ENCODE data around the gene HNRNPH2. TPM values are rescaled to one million over a fixed set of nuclear protein-coding genes. Genes with fewer than 3 reads are reported as not detected.

The HNRNPH2 gene
- total RNA-seq, 1 experiment from 2014 or later, result 48.8 TPM

GRCh38 chrX:101417190-101417589, 9.2 kb downstream of the HNRNPH2 start:
- DNase-seq (ENCODE audit: low spot score), result no peak
- ChIA-PET CTCF (no interaction called here), POLR2A (ENCODE audit: low non-redundant PET) (no interaction called here)
- TF ChIP-seq EZH2 (IDR thresholded peaks at IDR 0.05; ENCODE audit: borderline replicate concordance, low read depth, low read length, poor library complexity, severe bottlenecking), result no peak
- TF ChIP-seq, protein P1, sequence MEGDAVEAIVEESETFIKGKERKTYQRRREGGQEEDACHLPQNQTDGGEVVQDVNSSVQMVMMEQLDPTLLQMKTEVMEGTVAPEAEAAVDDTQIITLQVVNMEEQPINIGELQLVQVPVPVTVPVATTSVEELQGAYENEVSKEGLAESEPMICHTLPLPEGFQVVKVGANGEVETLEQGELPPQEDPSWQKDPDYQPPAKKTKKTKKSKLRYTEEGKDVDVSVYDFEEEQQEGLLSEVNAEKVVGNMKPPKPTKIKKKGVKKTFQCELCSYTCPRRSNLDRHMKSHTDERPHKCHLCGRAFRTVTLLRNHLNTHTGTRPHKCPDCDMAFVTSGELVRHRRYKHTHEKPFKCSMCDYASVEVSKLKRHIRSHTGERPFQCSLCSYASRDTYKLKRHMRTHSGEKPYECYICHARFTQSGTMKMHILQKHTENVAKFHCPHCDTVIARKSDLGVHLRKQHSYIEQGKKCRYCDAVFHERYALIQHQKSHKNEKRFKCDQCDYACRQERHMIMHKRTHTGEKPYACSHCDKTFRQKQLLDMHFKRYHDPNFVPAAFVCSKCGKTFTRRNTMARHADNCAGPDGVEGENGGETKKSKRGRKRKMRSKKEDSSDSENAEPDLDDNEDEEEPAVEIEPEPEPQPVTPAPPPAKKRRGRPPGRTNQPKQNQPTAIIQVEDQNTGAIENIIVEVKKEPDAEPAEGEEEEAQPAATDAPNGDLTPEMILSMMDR (conservative IDR thresholded peaks at IDR 0.05; ENCODE audit: low read depth, low read length), result no peak
- Histone ChIP-seq H3K36me3 (ENCODE audit: insufficient read depth, low read length, poor library complexity, severe bottlenecking) (peaks cover 9% of the 10 kb centered on the region), H3K4me3 (ENCODE audit: low read depth, low read length, poor library complexity, severe bottlenecking) (no peak overlapping the region), H3K4me1 (ENCODE audit: insufficient read depth, low read length, poor library complexity, severe bottlenecking) (no peaks in the 10 kb centered on the region), H3K27ac (ENCODE audit: low read depth, low read length, poor library complexity, severe bottlenecking) (peak overlapping the region; percentile 90), H3K9me3 (ENCODE audit: low read depth, low read length, poor library complexity, severe bottlenecking) (no peaks in the 10 kb centered on the region), H3K27me3 (replicated peaks; ENCODE audit: insufficient read depth, low read depth, low read length, poor library complexity) (no peaks in the 10 kb centered on the region)
- intact Hi-C loops (cut with micrococcal nuclease; ENCODE audit: unreplicated experiment), result loop anchor here (5.0 to 10.0 kb wide), 2 partner anchors 138 to 180 kb away; partner anchors contain the start of gene ARMCX1
- BruUV-seq (replicated peaks), result no TSS peak

DNA sequence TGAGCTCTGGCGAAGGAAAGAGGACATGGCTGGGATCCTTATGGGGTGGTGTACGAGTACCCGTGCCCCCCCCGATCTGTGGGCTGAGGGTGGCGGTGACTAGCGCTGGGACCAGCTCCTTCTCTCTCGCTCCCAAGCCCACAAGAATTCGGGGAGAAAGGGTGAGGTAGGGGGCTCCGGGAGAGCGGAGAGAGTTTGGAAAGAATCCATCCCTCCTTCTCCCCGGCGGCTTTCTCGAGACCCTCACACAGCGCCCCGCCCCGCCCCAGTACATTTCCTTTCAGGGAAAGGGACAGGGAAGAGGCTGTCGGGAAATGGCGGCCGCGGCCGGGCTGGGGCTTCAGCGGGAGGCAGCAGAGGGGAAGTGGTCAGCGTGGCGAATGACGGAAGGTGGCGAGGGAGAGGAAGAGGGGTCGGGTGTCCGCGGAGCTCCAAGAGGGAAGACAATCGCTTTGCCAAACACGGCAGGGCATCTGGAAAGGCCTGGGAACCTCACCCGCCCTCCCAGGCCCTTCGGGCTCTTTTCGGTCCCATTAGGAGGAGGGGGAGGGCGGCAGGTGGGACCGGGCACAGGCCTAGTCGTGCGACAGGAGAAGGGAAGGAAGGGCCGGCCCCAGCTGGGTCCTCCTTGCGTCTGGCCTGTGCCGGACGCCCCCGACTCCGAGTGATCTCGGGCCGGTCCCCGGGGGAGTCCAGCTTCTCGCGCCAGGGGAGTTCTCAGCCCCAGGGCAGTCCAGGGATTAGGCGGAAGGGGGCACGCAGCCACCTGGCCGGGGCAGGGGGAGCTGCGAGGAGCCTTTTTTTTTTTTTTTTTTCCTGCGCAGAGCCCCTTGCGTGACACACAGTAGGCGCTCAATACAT, 10.2 kb downstream of the HNRNPH2 start:
- CTCF ChIA-PET, result interaction anchor here (0.7 kb wide), 2 partner anchors 9 to 581 kb away, joined by 3 to 9 read pairs; no protein-coding TSS in a partner anchor
- peak overlapping the region; percentile 90 for H3K27ac ChIP-seq (ENCODE audit: low read depth, low read length, poor library complexity, severe bottlenecking)

GRCh38 chrX:101419489-101419888, 11.5 kb downstream of the HNRNPH2 start:
- Histone ChIP-seq H3K36me3 (ENCODE audit: insufficient read depth, low read length, poor library complexity, severe bottlenecking) (no peaks in the 10 kb centered on the region), H3K9me3 (ENCODE audit: low read depth, low read length, poor library complexity, severe bottlenecking) (no peaks in the 10 kb centered on the region), H3K27ac (ENCODE audit: low read depth, low read length, poor library complexity, severe bottlenecking) (no peak overlapping the region), H3K27me3 (replicated peaks; ENCODE audit: insufficient read depth, low read depth, low read length, poor library complexity) (no peaks in the 10 kb centered on the region), H3K4me3 (ENCODE audit: low read depth, low read length, poor library complexity, severe bottlenecking) (no peak overlapping the region), H3K4me1 (ENCODE audit: insufficient read depth, low read length, poor library complexity, severe bottlenecking) (no peaks in the 10 kb centered on the region)
- BruUV-seq (replicated peaks), result no TSS peak
- TF ChIP-seq, protein P1 (conservative IDR thresholded peaks at IDR 0.05; ENCODE audit: low read depth, low read length), result no peak
- no peak for TF ChIP-seq EZH2 (IDR thresholded peaks at IDR 0.05; ENCODE audit: borderline replicate concordance, low read depth, low read length, poor library complexity, severe bottlenecking)
- DNase-seq (ENCODE audit: low spot score), result no peak
- CTCF ChIA-PET, result no interaction called here
- POLR2A ChIA-PET (ENCODE audit: low non-redundant PET), result no interaction called here
- intact Hi-C loops (cut with micrococcal nuclease; ENCODE audit: unreplicated experiment), result loop anchor here (5.0 to 10.0 kb wide), 2 partner anchors 135 to 178 kb away; partner anchors contain the start of gene ARMCX1

More for the DNA sequence above, 10.2 kb downstream of the HNRNPH2 start:
- Histone ChIP-seq H3K36me3 (ENCODE audit: insufficient read depth, low read length, poor library complexity, severe bottlenecking) (peaks cover under 1% of the 10 kb centered on the region), H3K4me3 (ENCODE audit: low read depth, low read length, poor library complexity, severe bottlenecking) (peak overlapping the region; percentile 65), H3K27me3 (replicated peaks; ENCODE audit: insufficient read depth, low read depth, low read length, poor library complexity) (no peaks in the 10 kb centered on the region), H3K4me1 (ENCODE audit: insufficient read depth, low read length, poor library complexity, severe bottlenecking) (no peaks in the 10 kb centered on the region), H3K9me3 (ENCODE audit: low read depth, low read length, poor library complexity, severe bottlenecking) (no peaks in the 10 kb centered on the region)
- TF ChIP-seq, protein P1 (conservative IDR thresholded peaks at IDR 0.05; ENCODE audit: low read depth, low read length), result no peak
- TF ChIP-seq EZH2 (IDR thresholded peaks at IDR 0.05; ENCODE audit: borderline replicate concordance, low read depth, low read length, poor library complexity, severe bottlenecking), result no peak
- peak; percentile 43 for DNase-seq (ENCODE audit: low spot score)
- POLR2A ChIA-PET (ENCODE audit: low non-redundant PET), result interaction anchor here (0.6 kb wide), 1 partner anchor 58 kb away, joined by 3 read pairs; no protein-coding TSS in a partner anchor
- BruUV-seq (replicated peaks), result no TSS peak
- intact Hi-C loops (cut with micrococcal nuclease; ENCODE audit: unreplicated experiment), result loop anchor here (5.0 to 10.0 kb wide), 2 partner anchors 137 to 179 kb away; partner anchors contain the start of gene ARMCX1

All from A673 (cell line).